Testis (tissue), 3 donors: Measurements from ENCODE around the gene SHISAL1. TPM values are rescaled to one million over a fixed set of nuclear protein-coding genes. Genes with fewer than 3 reads are reported as not detected.

Source experiments
- DNase-seq: peaks from one replicate; pipeline ENCODE4 v3.0.0-alpha.2; 2019
- H3K27ac ChIP-seq, 2 donors: fragments of 200-600 bp; sonication (generic); one replicate each; pipeline ENCODE4 v1.5.1; 2019
- H3K27me3 ChIP-seq: fragments of 200-600 bp; sonication (generic); one replicate; pipeline ENCODE4 v1.5.1; 2019
- H3K36me3 ChIP-seq: fragments of 200-600 bp; sonication (generic); one replicate; pipeline ENCODE4 v1.5.1; 2017; ENCODE audit warnings: low read depth; ENCODE audit errors: missing control alignments
- H3K4me1 ChIP-seq: fragments of 200-600 bp; sonication (generic); one replicate; pipeline ENCODE4 v1.5.1; 2019
- H3K4me3 ChIP-seq, 2 donors: fragments of 200-600 bp; sonication (generic); one replicate each; pipeline ENCODE4 v1.5.1; 2017 to 2019
- H3K9me3 ChIP-seq: fragments of 200-600 bp; sonication (generic); one replicate; pipeline ENCODE4 v1.5.1; 2017
- CTCF ChIP-seq, 3 experiments: fragments of 450-650 bp in 2 of 3; fragments of 200-600 bp in 1 of 3; sonication (generic) in 1 of 3; IDR thresholded peaks; one replicate each; pipeline ENCODE4 v1.5.1; 2016 to 2019; ENCODE audit warnings: antibody characterized with exemption in 3 of 3, mild to moderate bottlenecking in 2 of 3, moderate library complexity in 1 of 3
- POLR2A ChIP-seq: fragments of 450-650 bp; IDR thresholded peaks from one replicate; pipeline ENCODE4 v1.6.1; 2017; ENCODE audit warnings: antibody characterized with exemption, mild to moderate bottlenecking, moderate library complexity
- whole genome bisulfite sequencing, 2 donors: methylation state at CpG; one replicate each; pipeline ENCODE4 v1.1.5; 2018; 5-methylcytosine and 5-hydroxymethylcytosine counted together
- intact Hi-C: fragments of 100-400 bp; cut with DNase I; formaldehyde crosslinking; loops from one replicate; pipeline ENCODE4 v1.15.1; 2023; ENCODE audit warnings: low total_unique reads
- polyA plus RNA-seq: library from polyadenylated mRNA; stranded (reverse); fragments of 350-450 nt; fragmentation: Illumina TruSeq; extraction: RNeasy Lipid Tissue Mini Kit (QIAGEN cat#74804); gene quantifications from one replicate; pipeline ENCODE4 v1.2.3, GENCODE V29; 2014; ENCODE audit warnings: low read depth, low replicate concordance; ENCODE audit not compliant: insufficient read depth
- total RNA-seq, 2 donors: library from RNA; depleted of rRNA; stranded (reverse); fragments of >200 nt; gene quantifications; one replicate each; pipeline ENCODE4 v1.2.3, GENCODE V29; 2016

Gene SHISAL1
- total and polyA plus RNA-seq, 3 donors from 2014 or later, result 3.0 to 3.9 (median 3.1) TPM

- WGBS, 2 donors, result 74 to 81% methylated on average over 2 to 5 of the region's 5 CpGs
- H3K27me3 ChIP-seq, result no peaks in the 10 kb centered on the region
- TF ChIP-seq POLR2A, result no peak
- no peak for TF ChIP-seq CTCF (IDR thresholded peaks at IDR 0.05)
- H3K36me3 ChIP-seq, result no peaks in the 10 kb centered on the region
- DNase-seq, result no peak
- H3K4me3 ChIP-seq, result no peak overlapping the region
- H3K9me3 ChIP-seq, result no peaks in the 10 kb centered on the region
- H3K27ac ChIP-seq, result no peak overlapping the region
- intact Hi-C loops, result no loop called here
- no peaks in the 10 kb centered on the region for H3K4me1 ChIP-seq
Observed at GRCh38 chr22:44269117-44269498, 43.6 kb downstream of the SHISAL1 start.

- intact Hi-C loops, result no loop called here
- Histone ChIP-seq H3K4me3 (no peak overlapping the region), H3K27ac (no peak overlapping the region), H3K27me3 (no peaks in the 10 kb centered on the region), H3K4me1 (no peaks in the 10 kb centered on the region), H3K36me3 (no peaks in the 10 kb centered on the region), H3K9me3 (no peaks in the 10 kb centered on the region)
- 81 to 87% methylated on average over 18 of the region's 18 CpGs for WGBS, 2 donors
- no peak for DNase-seq
- TF ChIP-seq POLR2A (no peak), CTCF (IDR thresholded peaks at IDR 0.05) (no peak)
Observed at GRCh38 chr22:44268431-44269116, 44.2 kb downstream of the SHISAL1 start.

GRCh38 chr22:44267856-44268255 lies 44.9 kb downstream of the SHISAL1 start:
- H3K4me1 ChIP-seq, result no peaks in the 10 kb centered on the region
- H3K27ac ChIP-seq, result no peak overlapping the region
- no peaks in the 10 kb centered on the region for H3K36me3 ChIP-seq
- intact Hi-C loops, result no loop called here
- H3K4me3 ChIP-seq, result no peak overlapping the region
- no peak for TF ChIP-seq CTCF (IDR thresholded peaks at IDR 0.05)
- no peak for TF ChIP-seq POLR2A
- no peak for DNase-seq
- H3K9me3 ChIP-seq, result no peaks in the 10 kb centered on the region
- no peaks in the 10 kb centered on the region for H3K27me3 ChIP-seq
- WGBS, 2 donors, result 72 to 87% methylated on average over 5 of the region's 5 CpGs

GRCh38 chr22:44266796-44267760 lies 45.7 kb downstream of the SHISAL1 start:
- Histone ChIP-seq H3K4me3 (no peak overlapping the region), H3K4me1 (no peaks in the 10 kb centered on the region), H3K27me3 (no peaks in the 10 kb centered on the region), H3K27ac (no peak overlapping the region), H3K36me3 (no peaks in the 10 kb centered on the region), H3K9me3 (no peaks in the 10 kb centered on the region)
- 88% methylated on average over 21 to 26 of the region's 26 CpGs for WGBS, 2 donors
- no peak for DNase-seq
- TF ChIP-seq POLR2A (no peak), CTCF (IDR thresholded peaks at IDR 0.05) (no peak)
- intact Hi-C loops, result no loop called here
